Measurements from ENCODE around the gene JAK1. TPM values are rescaled to one million over a fixed set of nuclear protein-coding genes. Genes with fewer than 3 reads are reported as not detected.

JAK1 gene
- total RNA-seq, 1 donor from 2014 or later = 65.1 TPM

DNA sequence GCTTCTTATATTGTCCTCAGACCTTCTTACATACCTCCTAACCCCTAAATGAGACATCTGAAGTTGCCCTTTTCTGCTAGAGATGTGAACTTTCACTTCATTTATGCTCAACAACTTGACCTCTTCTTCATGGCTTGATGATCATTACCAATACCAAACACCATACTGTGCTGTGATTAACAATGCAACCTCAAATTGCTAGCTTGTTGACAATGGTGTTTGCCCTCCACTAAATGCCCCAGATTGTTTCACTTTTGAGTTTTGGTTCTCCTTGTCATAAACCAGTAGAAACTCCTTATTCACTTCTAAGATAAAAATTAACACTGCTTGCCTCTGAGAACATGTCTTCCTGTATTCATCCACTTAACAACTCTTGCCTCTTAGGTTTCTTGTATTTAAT is 5.6 kb downstream of the JAK1 start:
- TF ChIP-seq, protein P1, sequence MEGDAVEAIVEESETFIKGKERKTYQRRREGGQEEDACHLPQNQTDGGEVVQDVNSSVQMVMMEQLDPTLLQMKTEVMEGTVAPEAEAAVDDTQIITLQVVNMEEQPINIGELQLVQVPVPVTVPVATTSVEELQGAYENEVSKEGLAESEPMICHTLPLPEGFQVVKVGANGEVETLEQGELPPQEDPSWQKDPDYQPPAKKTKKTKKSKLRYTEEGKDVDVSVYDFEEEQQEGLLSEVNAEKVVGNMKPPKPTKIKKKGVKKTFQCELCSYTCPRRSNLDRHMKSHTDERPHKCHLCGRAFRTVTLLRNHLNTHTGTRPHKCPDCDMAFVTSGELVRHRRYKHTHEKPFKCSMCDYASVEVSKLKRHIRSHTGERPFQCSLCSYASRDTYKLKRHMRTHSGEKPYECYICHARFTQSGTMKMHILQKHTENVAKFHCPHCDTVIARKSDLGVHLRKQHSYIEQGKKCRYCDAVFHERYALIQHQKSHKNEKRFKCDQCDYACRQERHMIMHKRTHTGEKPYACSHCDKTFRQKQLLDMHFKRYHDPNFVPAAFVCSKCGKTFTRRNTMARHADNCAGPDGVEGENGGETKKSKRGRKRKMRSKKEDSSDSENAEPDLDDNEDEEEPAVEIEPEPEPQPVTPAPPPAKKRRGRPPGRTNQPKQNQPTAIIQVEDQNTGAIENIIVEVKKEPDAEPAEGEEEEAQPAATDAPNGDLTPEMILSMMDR (IDR thresholded peaks at IDR 0.05; ENCODE audit: unreplicated experiment) = no peak
- no peak overlapping the region for H3K27ac Mint-ChIP-seq
- no peak for DNase-seq (ENCODE audit: low spot score in 2 of 2, unreplicated experiment in 2 of 2)
- H3K36me3 Mint-ChIP-seq = no peaks in the 10 kb centered on the region
- H3K4me3 Mint-ChIP-seq = no peak overlapping the region
- no peaks in the 10 kb centered on the region for H3K9me3 Mint-ChIP-seq
- peaks cover 32% of the 10 kb centered on the region for H3K4me1 Mint-ChIP-seq
- H3K27me3 Mint-ChIP-seq (ENCODE audit: low read depth) = no peaks in the 10 kb centered on the region

DNA sequence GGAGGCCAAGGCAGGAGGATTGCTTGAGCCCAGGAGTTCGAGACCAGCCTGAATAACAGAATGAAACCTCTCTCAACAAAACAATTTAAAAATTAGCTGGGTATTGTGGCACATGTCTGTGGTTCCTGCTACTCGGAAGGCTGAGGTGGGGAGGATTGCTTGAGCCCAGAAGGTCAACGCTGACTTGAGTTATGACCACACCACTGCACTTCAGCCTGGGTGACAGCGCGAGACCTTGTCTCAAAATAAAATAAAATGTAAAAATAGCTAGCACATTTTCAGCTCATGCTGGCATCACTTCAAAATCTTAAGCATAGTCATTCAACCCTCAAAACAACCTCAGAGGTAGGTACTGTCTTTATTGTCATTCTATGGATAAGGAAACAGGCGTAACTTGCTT is 6.4 kb downstream of the JAK1 start:
- TF ChIP-seq, protein P1 (IDR thresholded peaks at IDR 0.05; ENCODE audit: unreplicated experiment) = no peak
- Mint-ChIP-seq H3K36me3 (no peaks in the 10 kb centered on the region), H3K4me1 (peaks cover 26% of the 10 kb centered on the region), H3K27me3 (ENCODE audit: low read depth) (no peaks in the 10 kb centered on the region), H3K4me3 (no peak overlapping the region), H3K27ac (no peak overlapping the region), H3K9me3 (no peaks in the 10 kb centered on the region)
- no peak for DNase-seq (ENCODE audit: low spot score in 2 of 2, unreplicated experiment in 2 of 2)

DNA sequence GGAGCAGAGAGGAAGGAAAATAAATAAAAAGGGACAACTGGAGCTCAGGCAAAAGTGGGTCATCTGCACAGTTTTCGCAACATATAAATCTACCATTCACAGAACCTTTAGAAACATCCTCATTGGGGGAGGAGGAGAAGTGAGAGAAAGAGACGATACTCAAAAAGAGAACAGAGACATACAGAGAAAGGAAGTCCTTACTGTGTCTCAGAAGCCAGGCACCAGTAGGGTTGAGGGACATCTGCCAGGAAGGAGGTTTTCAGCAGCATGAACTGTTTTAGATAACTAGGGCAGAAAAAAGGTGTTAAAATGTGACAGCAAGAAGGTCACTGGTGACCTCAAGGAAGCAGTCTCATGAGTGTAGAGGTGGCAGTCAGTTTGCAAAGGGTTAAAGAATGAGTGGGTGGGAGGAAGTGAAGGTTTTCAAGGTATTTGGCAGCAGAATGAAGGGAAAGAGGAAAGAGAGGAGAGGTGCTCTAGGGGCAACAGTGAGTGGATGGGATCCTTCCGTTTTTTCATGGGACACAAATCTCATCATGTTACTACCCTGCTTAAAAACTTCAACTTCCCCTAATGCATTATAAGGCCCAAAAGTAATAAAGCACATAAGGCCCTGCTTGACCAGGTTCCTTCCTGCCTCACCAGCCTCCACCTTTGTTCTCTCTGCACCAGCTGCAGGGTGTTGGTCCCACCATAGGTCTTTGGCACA is 9.5 kb downstream of the JAK1 start:
- Mint-ChIP-seq H3K4me3 (no peak overlapping the region), H3K27ac (no peak overlapping the region), H3K9me3 (no peaks in the 10 kb centered on the region), H3K27me3 (ENCODE audit: low read depth) (no peaks in the 10 kb centered on the region), H3K36me3 (no peaks in the 10 kb centered on the region), H3K4me1 (peaks cover 8% of the 10 kb centered on the region)
- TF ChIP-seq, protein P1 (IDR thresholded peaks at IDR 0.05; ENCODE audit: unreplicated experiment) = no peak
- DNase-seq (ENCODE audit: low spot score in 2 of 2, unreplicated experiment in 2 of 2) = no peak

DNA sequence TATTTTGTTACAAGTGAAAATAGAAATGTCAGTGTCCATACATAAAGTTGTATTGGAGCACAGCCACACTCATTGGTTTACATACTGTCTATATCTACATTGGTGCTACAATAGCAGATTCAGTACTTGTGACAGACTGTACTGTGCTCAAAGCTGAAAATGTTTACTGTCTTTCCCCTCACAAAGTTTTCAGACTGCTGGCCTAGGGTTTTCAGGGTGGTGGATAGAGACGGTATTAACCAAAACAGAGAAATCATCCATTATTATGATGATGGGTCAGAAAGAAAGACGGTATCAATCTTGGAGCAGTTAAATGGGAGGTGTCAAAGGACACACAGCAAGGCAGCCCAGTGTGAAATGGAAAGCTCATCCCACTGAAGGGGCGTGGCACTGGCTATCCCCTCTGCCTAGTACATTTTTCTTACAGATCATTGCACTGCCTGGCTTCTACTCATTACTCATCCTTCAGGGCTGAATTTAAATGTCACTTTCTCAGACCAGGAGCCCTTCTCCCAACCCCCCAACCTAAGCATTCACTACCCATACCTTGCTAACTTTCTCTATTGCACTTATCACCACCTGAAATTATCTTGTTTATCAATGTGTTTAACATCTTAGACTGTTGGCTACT is 10.2 kb downstream of the JAK1 start:
- DNase-seq (ENCODE audit: low spot score in 2 of 2, unreplicated experiment in 2 of 2) = no peak
- no peak overlapping the region for H3K4me3 Mint-ChIP-seq
- H3K27ac Mint-ChIP-seq = no peak overlapping the region
- TF ChIP-seq, protein P1 (IDR thresholded peaks at IDR 0.05; ENCODE audit: unreplicated experiment) = no peak
- peaks cover 1% of the 10 kb centered on the region for H3K4me1 Mint-ChIP-seq
- H3K36me3 Mint-ChIP-seq = no peaks in the 10 kb centered on the region
- H3K27me3 Mint-ChIP-seq (ENCODE audit: low read depth) = no peaks in the 10 kb centered on the region
- no peaks in the 10 kb centered on the region for H3K9me3 Mint-ChIP-seq

DNA sequence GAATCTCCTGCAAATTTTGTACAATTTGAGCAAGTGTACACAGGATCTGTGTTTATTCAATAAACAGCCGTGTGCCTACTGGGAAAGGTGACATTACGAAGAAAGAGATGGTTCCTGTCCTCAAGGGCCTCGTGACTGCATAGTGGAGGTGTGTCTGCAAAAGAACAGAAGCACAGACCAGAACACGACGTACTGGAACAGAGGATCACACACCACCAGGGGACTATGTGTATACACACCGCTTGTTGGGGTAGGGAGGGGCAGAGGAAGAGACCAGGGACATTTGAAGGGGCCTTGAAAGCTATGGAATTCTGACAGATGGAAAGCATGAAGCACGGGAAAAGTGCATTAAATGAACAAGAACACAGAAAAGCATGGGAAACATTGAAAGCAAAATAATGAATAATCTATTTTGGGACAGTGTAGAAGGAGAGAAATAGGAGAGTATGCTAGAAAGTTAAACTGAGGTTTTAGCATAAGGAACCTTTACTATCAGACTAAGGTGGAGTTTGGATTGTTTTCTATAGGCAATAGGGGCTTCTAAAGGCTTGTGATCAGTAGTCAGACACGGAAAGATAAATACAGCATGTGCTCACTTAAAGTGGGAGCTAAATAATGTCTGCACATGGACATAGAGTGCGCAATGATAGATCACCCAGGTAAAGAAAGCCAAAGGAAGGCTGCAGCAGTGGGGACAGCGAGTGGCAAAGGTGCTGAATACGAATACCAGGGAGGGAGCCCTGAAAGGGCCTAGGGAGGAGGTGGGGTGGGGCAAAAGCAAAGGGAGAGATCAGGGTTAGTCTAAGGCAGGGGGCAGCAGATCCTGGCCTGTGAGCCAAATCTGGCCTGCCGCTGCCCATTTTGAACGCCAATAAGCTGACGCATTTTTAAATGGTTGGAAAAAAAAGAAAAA is 11.0 kb downstream of the JAK1 start:
- no peak overlapping the region for H3K27ac Mint-ChIP-seq
- no peaks in the 10 kb centered on the region for H3K9me3 Mint-ChIP-seq
- DNase-seq (ENCODE audit: low spot score in 2 of 2, unreplicated experiment in 2 of 2) = no peak
- TF ChIP-seq, protein P1 (IDR thresholded peaks at IDR 0.05; ENCODE audit: unreplicated experiment) = no peak
- H3K4me3 Mint-ChIP-seq = no peak overlapping the region
- H3K4me1 Mint-ChIP-seq = peaks cover 4% of the 10 kb centered on the region
- no peaks in the 10 kb centered on the region for H3K27me3 Mint-ChIP-seq (ENCODE audit: low read depth)
- H3K36me3 Mint-ChIP-seq = no peaks in the 10 kb centered on the region
